HG03520 (cell line): Measurements from ENCODE around the gene NRDC.

ENCODE experiments used
- ATAC-seq: cut with Tn5 transposase; IDR thresholded peaks from one replicate; pipeline ENCODE4 v1.9.1; 2021; ENCODE audit warnings: mild to moderate bottlenecking, moderate library complexity; ENCODE audit not compliant: unreplicated experiment

The NRDC gene

GRCh38 chr1:51761351-51761750 is 117.2 kb downstream of the NRDC start:
- ATAC-seq, result no peak

- ATAC-seq, result no peak
These were observed 117.7 kb downstream of the NRDC start for GRCh38 chr1:51760872-51761271.

GRCh38 chr1:51758310-51758709 is 120.2 kb downstream of the NRDC start:
- no peak for ATAC-seq

- no peak for ATAC-seq
These were observed 122.2 kb downstream of the NRDC start for GRCh38 chr1:51756290-51756689.

GRCh38 chr1:51755437-51755836 is 123.1 kb downstream of the NRDC start:
- no peak for ATAC-seq

- ATAC-seq, result no peak
These were observed 123.9 kb downstream of the NRDC start for GRCh38 chr1:51754666-51755065.

- no peak for ATAC-seq
These were observed 124.6 kb downstream of the NRDC start for GRCh38 chr1:51753969-51754368.

GRCh38 chr1:51752073-51752948 is 126.2 kb downstream of the NRDC start:
- no peak for ATAC-seq

- no peak for ATAC-seq
These were observed 127.8 kb downstream of the NRDC start for GRCh38 chr1:51750729-51751128.

GRCh38 chr1:51750218-51750617 is 128.3 kb downstream of the NRDC start:
- ATAC-seq, result no peak

- ATAC-seq, result no peak
These were observed 129.4 kb downstream of the NRDC start for GRCh38 chr1:51749151-51749550.

GRCh38 chr1:51745304-51745570 is 133.3 kb downstream of the NRDC start:
- ATAC-seq, result no peak

GRCh38 chr1:51744506-51745303 is 133.8 kb downstream of the NRDC start:
- ATAC-seq, result no peak

- no peak for ATAC-seq
These were observed 137.3 kb downstream of the NRDC start for GRCh38 chr1:51741121-51741681.

- ATAC-seq, result no peak
These were observed 137.9 kb downstream of the NRDC start for GRCh38 chr1:51740652-51741051.
